GM12878 (cell line): ENCODE data around the gene GPR179.
"Not testable (repeated sequence)": the region's sequence is repeated elsewhere in the genome, so short reads cannot be mapped to it uniquely, and the experiment has no call there.

Experiments used
- ESRRA ChIP-seq: IDR thresholded peaks from 2 replicates; pipeline ENCODE4 v1.6.1; 2012; ENCODE audit warnings: mild to moderate bottlenecking, low read length, improper control_type of control experiment
- GATAD2B ChIP-seq: fragments of 450-650 bp; conservative IDR thresholded peaks from 2 replicates; pipeline ENCODE4 v1.6.1; 2017; ENCODE audit warnings: low read depth, mild to moderate bottlenecking, moderate library complexity
- NR2F1 ChIP-seq: fragments of 450-650 bp; conservative IDR thresholded peaks from 2 replicates; pipeline ENCODE4 v1.6.1; 2017; ENCODE audit warnings: mild to moderate bottlenecking
- SIN3A ChIP-seq: IDR thresholded peaks from 2 replicates; pipeline ENCODE4 v1.6.1; 2012; ENCODE audit warnings: low read depth, low read length, improper control_type of control experiment

- TF ChIP-seq GATAD2B, NR2F1, ESRRA, SIN3A: not testable (repeated sequence)
Measured at GRCh38 chr17:38286501-38287091, 57.2 kb downstream of the GPR179 start.
